ENCODE measurements around the gene CMTM1.

Gene CMTM1

GRCh38 chr16:66525396-66526180 lies 40.7 kb upstream of the CMTM1 start:
- no peak for DNase-seq
- H3K9me3 Mint-ChIP-seq = no peaks in the 10 kb centered on the region
- no peaks in the 10 kb centered on the region for H3K36me3 Mint-ChIP-seq (ENCODE audit: low read depth)
- no peak overlapping the region for H3K4me3 Mint-ChIP-seq
- peaks cover 73% of the 10 kb centered on the region for H3K4me1 Mint-ChIP-seq (ENCODE audit: low read depth)
- H3K27me3 Mint-ChIP-seq = no peaks in the 10 kb centered on the region
- peak overlapping the region; percentile 27 for H3K27ac Mint-ChIP-seq

GRCh38 chr16:66528294-66528693 lies 37.9 kb upstream of the CMTM1 start:
- Mint-ChIP-seq H3K4me3 (no peak overlapping the region), H3K4me1 (ENCODE audit: low read depth) (peaks cover 46% of the 10 kb centered on the region), H3K9me3 (no peaks in the 10 kb centered on the region), H3K27ac (no peak overlapping the region), H3K36me3 (ENCODE audit: low read depth) (no peaks in the 10 kb centered on the region), H3K27me3 (no peaks in the 10 kb centered on the region)
- DNase-seq = no peak

GRCh38 chr16:66529475-66529874 lies 36.8 kb upstream of the CMTM1 start:
- Mint-ChIP-seq H3K27me3 (no peaks in the 10 kb centered on the region), H3K4me1 (ENCODE audit: low read depth) (peaks cover 34% of the 10 kb centered on the region), H3K9me3 (no peaks in the 10 kb centered on the region), H3K36me3 (ENCODE audit: low read depth) (no peaks in the 10 kb centered on the region), H3K4me3 (no peak overlapping the region), H3K27ac (peak overlapping the region; percentile 18)
- DNase-seq = no peak

- no peak overlapping the region for H3K27ac Mint-ChIP-seq
- no peaks in the 10 kb centered on the region for H3K36me3 Mint-ChIP-seq (ENCODE audit: low read depth)
- no peak overlapping the region for H3K4me3 Mint-ChIP-seq
- DNase-seq = no peak
- H3K27me3 Mint-ChIP-seq = no peaks in the 10 kb centered on the region
- no peaks in the 10 kb centered on the region for H3K9me3 Mint-ChIP-seq
- peaks cover 13% of the 10 kb centered on the region for H3K4me1 Mint-ChIP-seq (ENCODE audit: low read depth)
Measured at GRCh38 chr16:66534376-66534799, 31.9 kb upstream of the CMTM1 start.

- Mint-ChIP-seq H3K4me1 (ENCODE audit: low read depth) (peaks cover 10% of the 10 kb centered on the region), H3K36me3 (ENCODE audit: low read depth) (no peaks in the 10 kb centered on the region), H3K27me3 (no peaks in the 10 kb centered on the region), H3K27ac (no peak overlapping the region), H3K9me3 (no peaks in the 10 kb centered on the region), H3K4me3 (no peak overlapping the region)
- DNase-seq = no peak
Measured at GRCh38 chr16:66536525-66536924, 29.7 kb upstream of the CMTM1 start.

GRCh38 chr16:66537236-66537635 lies 29.0 kb upstream of the CMTM1 start:
- Mint-ChIP-seq H3K9me3 (no peaks in the 10 kb centered on the region), H3K4me3 (no peak overlapping the region), H3K27me3 (no peaks in the 10 kb centered on the region), H3K27ac (no peak overlapping the region), H3K36me3 (ENCODE audit: low read depth) (no peaks in the 10 kb centered on the region), H3K4me1 (ENCODE audit: low read depth) (peaks cover 10% of the 10 kb centered on the region)
- no peak for DNase-seq

GRCh38 chr16:66538910-66539309 lies 27.3 kb upstream of the CMTM1 start:
- Mint-ChIP-seq H3K4me3 (no peak overlapping the region), H3K36me3 (ENCODE audit: low read depth) (no peaks in the 10 kb centered on the region), H3K27ac (no peak overlapping the region), H3K4me1 (ENCODE audit: low read depth) (peaks cover 14% of the 10 kb centered on the region), H3K27me3 (no peaks in the 10 kb centered on the region), H3K9me3 (no peaks in the 10 kb centered on the region)
- no peak for DNase-seq

- H3K9me3 Mint-ChIP-seq = no peaks in the 10 kb centered on the region
- H3K27me3 Mint-ChIP-seq = no peaks in the 10 kb centered on the region
- H3K4me1 Mint-ChIP-seq (ENCODE audit: low read depth) = peaks cover 21% of the 10 kb centered on the region
- H3K27ac Mint-ChIP-seq = peak overlapping the region; percentile 59
- H3K36me3 Mint-ChIP-seq (ENCODE audit: low read depth) = no peaks in the 10 kb centered on the region
- no peak for DNase-seq
- no peak overlapping the region for H3K4me3 Mint-ChIP-seq
Measured at GRCh38 chr16:66539623-66540469, 26.4 kb upstream of the CMTM1 start.

- Mint-ChIP-seq H3K4me1 (ENCODE audit: low read depth) (peaks cover 27% of the 10 kb centered on the region), H3K27ac (no peak overlapping the region), H3K36me3 (ENCODE audit: low read depth) (no peaks in the 10 kb centered on the region), H3K27me3 (no peaks in the 10 kb centered on the region), H3K4me3 (no peak overlapping the region), H3K9me3 (no peaks in the 10 kb centered on the region)
- DNase-seq = no peak
Measured at GRCh38 chr16:66541388-66542355, 24.6 kb upstream of the CMTM1 start.

GRCh38 chr16:66542396-66542795 lies 23.8 kb upstream of the CMTM1 start:
- Mint-ChIP-seq H3K4me3 (no peak overlapping the region), H3K9me3 (no peaks in the 10 kb centered on the region), H3K27me3 (no peaks in the 10 kb centered on the region), H3K4me1 (ENCODE audit: low read depth) (peaks cover 27% of the 10 kb centered on the region), H3K27ac (no peak overlapping the region), H3K36me3 (ENCODE audit: low read depth) (no peaks in the 10 kb centered on the region)
- DNase-seq = no peak

- no peaks in the 10 kb centered on the region for H3K27me3 Mint-ChIP-seq
- H3K27ac Mint-ChIP-seq = no peak overlapping the region
- DNase-seq = no peak
- no peak overlapping the region for H3K4me3 Mint-ChIP-seq
- H3K4me1 Mint-ChIP-seq (ENCODE audit: low read depth) = peaks cover 33% of the 10 kb centered on the region
- H3K36me3 Mint-ChIP-seq (ENCODE audit: low read depth) = no peaks in the 10 kb centered on the region
- H3K9me3 Mint-ChIP-seq = no peaks in the 10 kb centered on the region
Measured at GRCh38 chr16:66543541-66543940, 22.7 kb upstream of the CMTM1 start.

GRCh38 chr16:66544016-66544757 lies 22.1 kb upstream of the CMTM1 start:
- Mint-ChIP-seq H3K27ac (peak overlapping the region; percentile 10), H3K4me3 (no peak overlapping the region), H3K36me3 (ENCODE audit: low read depth) (no peaks in the 10 kb centered on the region), H3K4me1 (ENCODE audit: low read depth) (peaks cover 37% of the 10 kb centered on the region), H3K27me3 (no peaks in the 10 kb centered on the region), H3K9me3 (no peaks in the 10 kb centered on the region)
- no peak for DNase-seq

- H3K27ac Mint-ChIP-seq = peak overlapping the region; percentile 14
- peaks cover 50% of the 10 kb centered on the region for H3K4me1 Mint-ChIP-seq (ENCODE audit: low read depth)
- no peak for DNase-seq
- no peak overlapping the region for H3K4me3 Mint-ChIP-seq
- no peaks in the 10 kb centered on the region for H3K9me3 Mint-ChIP-seq
- no peaks in the 10 kb centered on the region for H3K27me3 Mint-ChIP-seq
- H3K36me3 Mint-ChIP-seq (ENCODE audit: low read depth) = peaks cover under 1% of the 10 kb centered on the region
Measured at GRCh38 chr16:66547101-66547989, 18.9 kb upstream of the CMTM1 start.
